ENCODE measurements around the gene LHFPL6.

The LHFPL6 gene

DNA sequence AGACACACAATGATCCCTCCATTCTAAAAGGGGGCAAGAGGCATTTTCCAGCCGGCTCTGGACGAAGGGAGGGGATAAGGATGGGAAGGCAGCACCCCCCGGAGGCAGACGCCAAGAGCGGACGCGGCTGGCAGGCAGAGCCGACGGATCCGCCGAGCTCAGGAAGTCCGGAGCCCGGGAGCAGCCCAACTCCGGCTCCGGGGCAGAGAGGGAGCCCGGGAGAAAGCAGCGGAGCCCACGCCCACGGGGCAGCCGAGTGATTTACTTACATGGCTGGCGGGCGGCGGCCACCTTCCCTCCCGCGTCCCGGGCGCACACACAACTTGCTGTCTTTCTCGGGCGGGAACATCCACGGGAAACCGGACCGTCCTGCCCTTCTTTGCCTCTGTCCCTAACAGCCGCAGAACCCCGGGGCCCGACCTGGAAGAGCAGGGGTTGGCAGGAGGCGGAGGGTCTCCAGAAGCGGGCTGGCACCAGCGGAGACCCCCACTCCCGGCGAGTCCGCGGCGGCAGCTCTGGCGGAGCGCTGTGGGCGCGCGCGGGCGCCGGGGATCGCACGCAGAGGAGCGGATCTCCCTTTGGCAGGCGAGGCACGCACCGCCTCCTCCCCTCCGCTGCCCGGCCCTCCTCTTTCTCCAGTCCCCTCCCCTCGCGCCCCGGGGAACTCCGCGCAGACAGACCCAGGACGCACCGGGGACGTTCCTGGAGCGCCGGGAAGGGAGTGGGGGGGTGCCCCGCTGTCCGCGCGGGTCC is at the start of gene LHFPL6:
Gene LHFPL6, minus strand, starts transcription at position 580 of the 753 bp plus-strand sequence.
- peak; percentile 32 to 33 for DNase-seq

DNA sequence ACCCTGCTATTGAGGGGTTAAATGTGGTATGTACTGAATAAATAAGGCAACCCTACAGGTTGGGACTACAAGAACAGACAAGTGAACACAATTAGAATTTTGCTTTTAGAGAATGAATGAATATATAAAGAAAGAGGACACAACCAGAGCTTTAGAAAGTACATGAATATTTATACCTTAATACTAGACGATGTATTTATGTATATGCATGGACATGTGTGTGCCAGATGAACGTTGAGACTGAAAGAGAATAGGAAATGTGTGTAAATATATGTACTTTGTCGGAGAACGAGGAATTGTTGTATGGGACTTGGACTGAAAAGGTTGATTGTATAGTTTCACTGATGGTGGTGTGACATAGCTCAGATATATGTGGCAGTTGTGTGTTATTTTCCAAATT is 43.1 kb upstream of the LHFPL6 start:
- DNase-seq = no peak

DNA sequence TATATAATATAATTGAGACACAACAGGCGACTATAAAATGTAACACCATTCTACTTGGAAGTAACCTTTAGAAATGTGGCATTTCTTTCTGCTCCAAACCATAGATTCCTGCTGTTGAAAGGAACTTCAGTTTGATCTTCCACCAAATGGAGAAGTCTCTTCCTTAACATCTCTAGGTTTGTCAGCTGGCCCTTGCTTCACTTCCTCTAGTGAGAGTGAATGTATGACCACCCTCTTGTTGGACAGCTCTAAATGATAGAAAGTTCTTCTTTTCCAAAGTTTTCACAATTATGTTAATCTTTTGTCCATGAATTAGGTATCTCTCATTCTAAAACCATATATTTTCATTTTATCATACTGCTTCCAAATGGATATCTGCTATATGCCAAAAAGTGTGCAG is 38.7 kb upstream of the LHFPL6 start:
- DNase-seq = no peak

DNA sequence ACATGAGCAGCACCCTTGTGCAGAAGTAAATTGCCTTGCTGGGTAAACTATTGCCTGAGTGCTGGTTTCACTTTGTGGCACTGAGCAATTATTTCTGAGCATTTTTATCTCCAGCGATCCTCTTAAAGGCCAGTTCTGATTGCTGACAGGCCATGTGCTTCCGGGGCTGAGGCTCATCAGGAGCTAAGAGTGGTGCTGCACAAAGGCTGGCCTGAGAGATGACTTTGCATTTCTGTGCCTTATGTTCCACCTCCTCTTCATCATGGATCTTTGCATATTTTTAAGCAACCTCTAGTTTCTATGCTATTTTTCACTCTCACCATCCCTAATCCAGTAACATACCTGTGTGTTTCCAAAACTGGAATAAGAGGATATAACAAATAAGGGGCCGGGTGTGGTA is 34.9 kb upstream of the LHFPL6 start:
- no peak for DNase-seq

DNA sequence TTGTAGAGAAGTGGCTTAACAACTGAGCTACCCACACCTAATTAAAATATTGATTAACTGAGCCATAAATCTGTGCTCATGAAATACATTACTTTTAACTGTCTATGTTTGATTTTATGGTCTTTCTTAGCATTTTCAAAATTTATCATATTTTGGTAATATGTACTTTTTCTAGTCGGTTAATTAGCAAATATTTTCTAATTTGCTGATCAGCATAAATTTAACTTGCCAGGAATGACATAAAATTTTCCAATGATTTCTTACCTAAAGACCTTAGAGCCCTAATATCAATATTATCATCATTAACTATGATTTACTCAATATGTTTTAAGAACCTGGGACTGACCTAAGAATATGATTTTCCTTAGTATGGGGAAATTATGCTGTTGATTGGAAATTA is 32.6 kb upstream of the LHFPL6 start:
- DNase-seq = no peak

DNA sequence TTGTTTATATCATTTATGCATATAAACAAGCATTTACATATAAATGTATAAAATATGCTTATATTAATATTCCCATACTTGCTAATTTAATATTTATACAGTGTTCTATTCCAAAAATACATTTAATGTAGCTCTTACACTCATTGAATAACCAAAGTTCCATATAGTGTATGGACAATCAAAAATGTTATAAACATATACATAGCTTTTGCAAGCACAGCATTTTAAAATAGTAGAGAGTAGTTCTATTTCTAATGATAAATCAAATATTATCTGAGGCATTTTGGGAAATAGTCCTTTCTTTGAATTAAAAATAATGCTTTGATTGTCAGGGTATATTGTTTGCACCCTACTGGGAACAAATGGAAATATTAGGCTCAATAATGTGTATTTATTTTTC is 30.0 kb upstream of the LHFPL6 start:
- no peak for DNase-seq

DNA sequence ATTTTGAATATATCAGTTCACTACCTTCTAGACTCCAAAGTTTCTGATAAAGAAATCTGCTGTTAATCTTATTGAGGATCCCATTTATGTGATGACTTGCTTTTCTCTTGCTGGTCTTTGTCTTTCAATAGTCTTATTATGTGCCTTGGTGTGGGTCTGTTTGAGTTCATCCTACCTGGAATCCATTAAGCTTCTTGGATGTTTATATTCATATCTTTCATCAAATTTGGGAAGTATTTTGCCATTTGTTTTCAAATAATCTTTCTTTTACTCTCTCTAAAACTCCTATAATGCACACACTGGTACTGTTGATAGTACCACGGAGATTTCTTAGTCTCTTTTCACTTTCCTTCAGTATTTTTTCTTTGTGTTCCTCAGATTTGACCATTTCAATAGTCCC is 28.3 kb upstream of the LHFPL6 start:
- DNase-seq = no peak

DNA sequence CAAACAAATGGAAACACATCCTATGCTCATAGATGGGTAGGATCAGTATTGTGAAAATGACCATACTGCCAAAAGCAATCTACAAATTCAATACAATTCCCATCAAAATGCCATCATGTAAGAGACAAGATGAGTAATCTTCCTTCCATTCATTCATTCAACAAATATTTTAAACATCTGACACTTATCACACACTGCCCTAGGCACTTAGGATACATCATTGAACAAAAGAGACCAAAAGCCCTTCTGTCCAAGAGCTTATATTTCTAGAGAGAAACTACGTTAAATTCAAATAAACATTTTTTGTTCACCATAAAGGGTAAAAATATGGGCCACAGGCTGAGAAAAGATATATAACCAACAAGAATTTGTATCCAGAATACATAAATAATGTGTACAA is 20.5 kb upstream of the LHFPL6 start:
- DNase-seq = no peak

DNA sequence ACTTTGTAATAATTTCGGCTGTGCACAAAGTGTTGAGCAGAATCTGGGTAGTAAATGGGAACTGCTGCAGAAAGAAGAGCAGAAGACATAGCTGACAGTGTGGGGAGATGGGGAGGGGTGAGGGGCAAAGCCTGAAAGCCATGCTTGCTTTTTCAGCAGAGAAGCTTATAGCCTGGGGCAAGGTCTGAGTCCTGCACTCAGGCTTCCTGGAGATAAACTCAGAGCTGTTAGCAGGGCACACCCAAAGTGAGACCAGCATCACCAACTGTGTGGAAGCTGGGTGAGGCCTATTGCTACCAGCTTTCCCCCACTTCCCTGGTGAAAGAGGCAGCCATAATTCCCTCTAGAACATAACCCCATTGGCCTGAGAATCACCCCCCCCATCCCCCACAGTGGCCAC is 15.6 kb upstream of the LHFPL6 start:
- no peak for DNase-seq

DNA sequence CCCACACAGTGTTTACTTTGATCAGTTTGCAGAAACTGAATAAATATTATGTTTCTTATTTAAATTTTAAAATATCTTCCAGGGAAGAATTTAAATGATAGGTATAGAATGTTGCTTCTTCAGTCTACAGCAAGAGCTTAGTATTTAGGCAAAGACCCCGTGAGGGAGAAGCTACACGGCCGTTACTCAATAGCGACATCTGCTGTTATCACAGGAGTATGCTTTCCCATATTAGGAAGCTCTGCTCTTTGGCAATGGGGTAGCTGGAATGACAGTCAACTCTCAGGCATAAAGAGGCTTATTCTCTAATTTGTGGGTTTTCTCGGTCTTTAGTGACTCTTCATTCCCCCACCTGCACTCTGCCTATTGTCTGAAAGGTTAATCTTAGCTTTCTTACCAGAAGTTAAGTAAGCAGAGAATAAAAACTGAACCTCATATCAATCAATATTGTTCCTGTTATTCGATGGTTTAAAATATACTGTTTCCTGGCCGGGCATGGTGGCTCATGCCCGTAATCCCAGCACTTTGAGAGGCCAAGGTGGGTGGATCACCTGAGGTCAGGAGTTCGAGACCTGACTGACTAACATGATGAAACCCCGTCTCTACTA is 13.2 kb upstream of the LHFPL6 start:
- DNase-seq = peak; percentile 34 to 54

DNA sequence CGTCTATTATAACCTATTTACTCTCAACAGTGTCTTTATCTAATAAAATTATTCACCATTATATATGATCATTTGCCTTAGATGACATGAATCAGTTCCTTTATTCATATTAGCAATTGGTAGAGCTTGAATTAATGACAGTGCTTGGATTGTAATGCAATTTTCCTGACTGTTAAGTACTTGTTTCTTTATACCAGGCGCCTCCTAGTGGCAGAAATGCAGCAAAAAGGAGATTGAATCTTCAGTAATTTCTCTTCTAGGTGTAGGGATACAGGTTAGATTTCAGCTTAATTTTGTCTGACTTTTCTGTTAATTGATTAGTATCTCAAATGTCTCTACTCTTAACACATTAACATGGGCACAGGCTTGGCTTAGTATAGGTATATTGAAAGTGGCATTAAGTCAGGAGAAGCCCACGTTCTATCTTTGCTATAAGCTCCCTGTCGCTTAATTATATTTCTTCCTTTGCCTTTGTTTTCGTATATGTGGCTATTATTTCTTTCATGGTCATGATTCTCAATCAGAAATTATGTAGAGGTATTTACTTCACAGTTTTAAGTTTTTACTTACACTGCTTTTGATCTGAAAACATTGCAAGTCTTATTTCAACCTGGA is 9.1 kb upstream of the LHFPL6 start:
- DNase-seq = peak; percentile 17 to 56

DNA sequence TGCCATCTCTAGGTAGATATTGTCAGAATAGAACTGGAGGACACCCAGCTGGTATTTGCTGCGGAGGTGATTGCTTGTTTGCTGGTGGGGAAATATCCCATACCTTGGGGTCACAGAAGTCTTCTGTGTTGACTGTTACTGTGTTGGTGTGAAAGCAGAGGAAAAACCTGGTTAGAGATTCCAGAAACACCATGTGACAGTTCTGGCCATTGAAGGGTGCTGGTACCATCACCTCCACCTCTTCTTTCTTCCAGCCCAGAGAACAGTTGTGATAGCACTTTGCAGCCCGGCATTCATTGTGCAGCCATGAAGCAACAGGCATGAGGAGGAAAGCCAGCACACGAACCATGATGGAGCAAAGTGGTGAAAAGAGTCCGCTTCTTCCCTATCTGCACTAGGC is 4.9 kb upstream of the LHFPL6 start:
- DNase-seq = no peak

DNA sequence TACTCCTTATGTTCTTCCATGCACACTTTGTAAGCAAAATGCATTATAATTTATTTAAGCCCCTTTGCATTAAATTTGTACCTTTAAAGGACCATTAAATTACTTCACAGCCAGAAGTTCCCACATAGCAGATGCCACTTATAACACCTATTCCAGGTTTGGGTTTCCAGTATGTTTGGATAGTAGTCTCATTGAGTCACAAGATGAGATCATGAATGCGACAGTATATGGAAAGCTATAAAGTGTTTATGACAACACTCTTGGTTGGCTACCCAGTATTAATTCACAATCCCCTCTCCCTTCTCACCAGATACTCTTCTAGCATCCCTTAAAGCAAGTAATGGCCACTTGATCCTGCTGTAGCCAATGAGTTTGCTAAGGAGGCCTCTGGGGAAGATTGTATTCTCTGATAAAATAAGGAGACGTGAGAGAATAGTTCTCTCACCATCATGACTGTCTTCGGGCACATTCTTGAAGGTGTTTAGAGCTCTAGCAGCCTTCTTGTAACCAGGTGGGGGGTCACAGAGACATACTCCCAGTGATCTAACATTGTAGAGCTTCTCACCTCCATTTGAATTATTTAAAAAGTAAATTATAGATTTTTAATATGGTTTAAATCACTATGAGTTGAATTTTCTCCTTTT is 2.8 kb upstream of the LHFPL6 start:
- DNase-seq = no peak

DNA sequence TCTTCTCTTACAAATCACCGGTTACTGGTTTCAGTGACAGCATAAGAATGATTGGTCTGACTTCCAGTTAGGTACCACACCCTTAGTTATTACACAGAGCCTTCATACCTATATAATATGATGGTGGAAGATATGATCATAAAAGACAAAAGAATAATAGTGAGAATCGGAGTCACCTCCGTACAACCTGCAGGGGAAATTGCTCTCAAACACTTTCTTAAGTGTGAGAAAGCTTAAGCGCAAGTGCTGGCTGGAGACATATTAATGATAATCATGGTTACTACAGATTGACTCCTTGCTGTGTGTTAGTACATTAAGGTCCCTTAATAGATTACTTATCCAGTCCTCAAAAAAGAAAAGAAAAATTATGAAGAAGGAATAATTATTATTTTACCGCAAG is 1.8 kb upstream of the LHFPL6 start:
- DNase-seq = no peak

DNA sequence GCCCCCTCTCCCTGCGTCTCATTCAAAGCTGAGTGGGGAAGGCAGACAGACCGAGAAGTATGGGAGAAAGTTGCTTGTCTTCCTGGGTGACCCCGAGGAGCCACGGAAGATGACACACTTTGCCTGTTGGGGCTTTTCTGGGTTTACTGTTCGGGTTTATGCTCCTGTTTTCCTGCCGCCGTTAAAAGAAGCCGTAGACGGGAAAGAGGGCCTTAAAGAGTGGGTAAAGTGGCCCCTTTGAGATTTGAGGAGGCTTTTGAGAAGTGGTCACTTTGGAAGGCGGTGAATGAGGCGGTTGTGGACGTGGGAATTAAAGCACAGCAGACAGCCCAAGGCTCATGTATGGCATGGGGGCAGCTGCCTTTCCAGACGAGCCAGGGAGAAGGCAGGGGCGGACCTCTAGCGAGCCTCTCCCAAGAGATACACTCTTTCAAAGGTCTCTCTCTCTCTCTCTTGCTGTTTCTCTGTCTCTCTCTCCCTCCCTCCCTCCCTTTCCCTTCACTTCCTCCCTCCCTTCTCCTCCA is 493 bp upstream of the LHFPL6 start:
- no peak for DNase-seq

DNA sequence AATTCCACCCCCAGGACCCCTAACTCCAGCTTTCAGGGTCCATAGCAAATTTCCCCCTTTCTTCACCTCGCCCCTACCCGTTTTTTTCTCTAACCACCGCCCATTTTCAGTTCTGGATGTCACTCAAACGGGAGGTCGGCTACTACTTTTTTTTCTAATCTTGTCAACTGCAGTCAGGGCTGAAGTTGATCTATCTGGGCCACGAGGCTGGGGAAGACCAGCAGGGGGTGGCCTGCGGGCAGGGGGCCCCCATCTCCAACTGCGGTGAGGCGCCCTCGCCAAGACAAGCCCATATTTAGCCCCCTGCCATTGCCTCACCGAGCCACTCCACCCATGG is 748 bp downstream of the LHFPL6 start:
- no peak for DNase-seq

DNA sequence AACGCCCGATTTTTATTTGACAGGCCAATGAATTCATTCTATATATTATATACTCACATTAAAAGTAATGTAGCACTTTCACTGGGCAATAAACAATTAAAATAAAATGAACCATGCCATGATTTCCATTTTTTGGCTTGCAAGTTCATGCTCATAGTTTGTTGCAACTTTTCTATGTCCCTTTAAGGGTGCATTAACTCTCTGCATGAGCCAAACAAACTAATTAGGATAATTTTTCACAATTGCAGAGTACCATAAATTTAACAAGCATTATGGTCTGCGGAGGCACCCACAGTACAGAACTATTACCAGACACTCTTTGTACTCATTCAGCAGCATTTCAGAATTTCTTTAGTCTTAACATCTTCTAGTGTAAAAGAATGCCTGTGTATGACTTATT is 1.4 kb downstream of the LHFPL6 start:
- DNase-seq = no peak

DNA sequence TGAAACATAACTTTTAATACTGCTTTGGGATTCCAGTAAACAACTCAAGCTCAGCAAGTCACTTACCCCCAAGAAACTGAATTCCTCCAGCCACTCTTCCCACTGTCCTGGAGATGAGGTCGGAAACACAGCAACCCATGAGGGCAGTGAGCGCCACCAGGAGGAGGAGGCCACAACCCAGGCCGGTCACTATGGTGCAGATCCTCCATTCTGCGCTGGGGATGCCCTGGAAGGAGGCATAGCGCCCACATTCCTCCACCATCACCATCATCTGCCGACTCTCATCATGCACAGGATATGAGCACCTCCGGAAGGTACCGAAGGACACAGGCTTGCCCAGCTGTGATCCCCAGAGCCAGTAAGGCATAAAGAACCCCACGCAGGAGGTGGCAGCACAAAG is 2.2 kb downstream of the LHFPL6 start:
- DNase-seq = no peak

DNA sequence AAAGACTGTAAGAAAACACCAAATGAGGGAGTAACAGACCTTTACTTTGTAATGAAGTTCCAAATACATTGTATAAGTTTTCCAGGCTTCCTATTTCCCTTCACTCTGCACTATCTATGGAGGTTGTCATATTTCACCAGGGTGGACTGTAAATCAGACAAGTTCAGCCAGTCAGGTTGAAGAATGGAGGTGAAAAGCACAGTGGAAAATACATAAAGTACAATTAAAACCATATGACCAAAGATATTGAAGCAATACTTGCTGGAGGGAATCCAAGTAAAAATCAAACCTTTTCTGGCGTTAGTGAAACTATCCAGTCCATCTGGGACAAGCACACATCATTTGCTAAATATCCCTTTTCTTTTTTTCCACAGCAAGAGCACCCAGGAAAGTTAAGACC is 3.2 kb downstream of the LHFPL6 start:
- no peak for DNase-seq

DNA sequence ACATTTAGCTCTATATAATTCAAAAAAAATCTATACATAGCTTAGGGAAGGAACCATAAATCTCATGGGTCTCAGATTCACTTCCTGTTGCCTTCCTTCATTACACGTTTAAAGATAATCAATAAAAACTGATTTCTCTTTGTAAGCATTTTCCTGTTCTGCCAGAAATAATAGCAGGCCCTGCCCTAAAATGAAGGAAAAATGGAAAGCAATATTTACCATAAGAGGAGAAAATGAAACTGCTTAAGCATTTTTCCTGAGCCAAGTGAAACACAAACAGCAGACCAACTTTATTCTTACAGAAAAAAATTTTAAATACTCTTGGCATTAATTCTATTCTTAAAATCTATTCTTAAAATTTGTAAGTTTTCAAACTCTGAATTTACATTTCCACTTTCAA is 4.0 kb downstream of the LHFPL6 start:
- no peak for DNase-seq

DNA sequence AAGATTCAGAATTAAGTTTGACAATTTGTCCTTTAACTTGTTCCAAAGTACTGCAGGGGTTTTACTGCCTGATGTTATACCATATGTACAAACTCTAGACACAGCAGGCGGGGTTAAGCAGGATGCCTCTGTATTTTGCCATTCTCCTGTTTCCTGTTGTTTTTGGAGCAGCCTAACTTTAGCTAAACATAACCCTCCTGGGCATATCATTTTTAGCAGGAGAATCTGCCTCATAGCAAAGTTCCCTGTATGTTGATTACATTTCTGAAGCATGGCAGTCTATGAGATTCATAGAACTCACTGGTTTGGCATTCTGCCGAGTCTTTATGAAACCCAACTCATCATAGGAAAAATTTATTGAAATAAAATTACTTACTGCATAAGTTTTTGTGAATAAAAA is 5.2 kb downstream of the LHFPL6 start:
- no peak for DNase-seq

DNA sequence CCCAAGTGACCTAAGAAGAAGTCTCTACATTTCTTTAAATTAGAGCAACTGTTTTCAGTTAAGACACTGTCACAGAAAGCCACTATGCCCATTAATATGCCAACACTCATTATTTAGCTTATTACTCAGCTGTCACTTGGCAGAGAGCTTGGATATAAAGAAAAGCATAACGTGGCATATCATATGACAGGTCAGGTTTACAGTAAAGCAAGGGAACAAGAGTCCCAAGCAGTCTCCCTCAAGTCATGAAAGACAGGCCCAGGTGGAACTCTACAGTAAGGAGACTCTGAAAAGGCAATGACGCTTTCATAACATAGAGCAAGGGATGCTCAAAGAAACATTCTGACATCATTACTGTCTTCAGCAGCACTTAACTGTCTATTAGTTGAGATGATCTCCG is 6.3 kb downstream of the LHFPL6 start:
- no peak for DNase-seq

DNA sequence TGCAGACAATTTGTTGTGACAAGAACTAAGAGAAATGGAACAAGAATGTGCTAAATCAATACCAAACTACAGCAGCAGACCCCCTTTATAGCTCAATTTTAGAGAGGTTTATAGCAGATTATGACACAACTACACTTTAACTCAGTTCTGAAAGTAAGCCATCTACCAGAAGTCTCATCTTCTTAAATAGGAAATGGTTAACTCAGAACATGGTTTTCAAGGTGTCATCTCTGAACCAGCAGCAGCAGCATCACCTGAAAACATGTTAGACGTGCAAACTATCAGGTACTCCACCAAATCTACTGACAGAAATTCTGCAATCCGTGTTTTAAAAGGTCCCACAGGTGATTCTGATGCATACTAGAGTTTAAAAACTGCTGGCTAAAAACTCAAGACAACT is 6.8 kb downstream of the LHFPL6 start:
- DNase-seq = no peak

DNA sequence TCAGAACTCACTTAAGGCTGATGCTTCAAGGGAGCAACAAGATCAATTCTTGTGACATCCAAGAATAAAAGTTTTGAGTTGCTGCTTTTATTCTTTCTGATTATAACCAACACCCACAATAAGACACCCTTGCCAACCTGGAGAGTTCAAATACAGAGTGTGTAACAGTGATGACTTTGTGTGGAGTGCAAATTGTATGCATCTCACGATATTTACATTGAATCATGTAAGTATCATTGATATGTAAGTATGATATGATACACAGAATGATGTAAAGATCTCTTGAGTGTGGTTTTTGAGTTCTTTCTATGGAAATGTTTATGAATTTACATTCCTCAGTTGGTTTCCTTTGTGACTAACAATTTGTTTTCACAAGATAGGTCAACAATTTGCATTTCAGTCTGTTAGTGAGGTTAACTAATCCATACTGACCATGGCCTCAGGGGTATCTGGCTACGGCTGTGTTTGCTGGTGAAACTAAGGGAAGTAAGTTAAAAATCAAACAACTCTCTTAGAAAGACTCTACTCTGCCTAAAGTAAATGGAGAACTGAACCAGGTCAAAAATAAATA is 12.4 kb downstream of the LHFPL6 start:
- DNase-seq = no peak
